Ecto neural progenitor cell (in vitro differentiated cells): ENCODE measurements around the gene MYBPHL.
A peak's percentile ranks its signal among the peaks of the same experiment; 100 is the strongest.
"Not testable (repeated sequence)": the region's sequence is repeated elsewhere in the genome, so short reads cannot be mapped to it uniquely, and the experiment has no call there.

Experiments
- DNase-seq: peaks from one replicate; pipeline ENCODE4 v3.0.0-alpha.2; 2018; ENCODE audit warnings: low spot score

MYBPHL gene

DNA sequence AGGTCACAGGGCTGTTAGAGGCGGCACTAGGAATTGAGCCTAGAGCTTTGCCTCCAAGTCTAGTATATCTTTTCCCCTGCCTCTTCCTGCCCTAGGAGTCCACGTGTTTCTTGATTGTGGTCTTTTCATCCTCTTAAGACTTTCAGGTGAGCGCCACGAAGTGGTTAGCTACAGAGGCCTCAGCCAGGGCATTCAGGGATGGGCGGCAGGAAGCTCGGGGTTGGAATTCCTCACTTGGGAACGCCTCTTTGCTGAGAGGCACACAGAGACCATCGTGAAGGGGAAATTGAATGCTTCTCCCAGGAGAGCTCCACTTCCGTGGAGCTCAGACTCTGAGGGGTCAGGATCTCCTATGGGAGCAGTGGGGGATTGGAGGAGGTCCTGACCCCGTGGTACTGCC is 820 bp downstream of the MYBPHL start:
- not testable (repeated sequence) for DNase-seq

DNA sequence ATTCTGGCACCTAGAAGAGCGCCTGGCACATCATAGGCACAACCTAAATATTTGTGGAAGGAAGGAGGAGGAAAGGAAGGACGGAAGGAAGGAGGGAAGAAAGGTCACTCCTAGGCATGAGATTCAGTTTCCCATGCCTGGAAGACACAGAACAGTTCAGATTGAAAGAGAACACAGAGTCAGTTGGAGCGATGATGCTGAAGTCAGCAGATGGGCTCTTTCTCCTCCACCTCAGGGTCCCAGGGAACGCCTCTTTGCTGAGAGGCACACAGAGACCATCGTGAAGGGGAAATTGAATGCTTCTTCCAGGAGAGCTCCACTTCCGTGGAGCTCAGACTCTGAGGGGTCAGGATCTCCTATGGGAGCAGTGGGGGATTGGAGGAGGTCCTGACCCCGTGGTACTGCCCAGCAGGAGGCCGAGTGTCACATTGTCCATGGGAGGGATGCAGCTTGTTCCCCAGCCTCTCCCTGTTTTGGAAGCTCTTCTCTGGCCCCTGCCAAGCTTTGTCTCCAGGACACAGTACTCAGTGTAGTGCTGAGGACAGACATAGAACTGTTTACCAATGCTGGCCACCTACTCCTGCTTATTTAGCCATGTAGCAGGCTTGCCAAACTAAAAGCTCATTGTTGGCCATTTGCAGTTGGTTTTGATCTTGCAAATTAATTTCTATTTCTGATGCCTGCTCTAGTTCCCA is 2.4 kb downstream of the MYBPHL start:
- DNase-seq: no peak

GRCh38 chr1:109301874-109302273 is 4.9 kb downstream of the MYBPHL start:
- DNase-seq: no peak

GRCh38 chr1:109300650-109301151 is 6.1 kb downstream of the MYBPHL start:
- no peak for DNase-seq

DNA sequence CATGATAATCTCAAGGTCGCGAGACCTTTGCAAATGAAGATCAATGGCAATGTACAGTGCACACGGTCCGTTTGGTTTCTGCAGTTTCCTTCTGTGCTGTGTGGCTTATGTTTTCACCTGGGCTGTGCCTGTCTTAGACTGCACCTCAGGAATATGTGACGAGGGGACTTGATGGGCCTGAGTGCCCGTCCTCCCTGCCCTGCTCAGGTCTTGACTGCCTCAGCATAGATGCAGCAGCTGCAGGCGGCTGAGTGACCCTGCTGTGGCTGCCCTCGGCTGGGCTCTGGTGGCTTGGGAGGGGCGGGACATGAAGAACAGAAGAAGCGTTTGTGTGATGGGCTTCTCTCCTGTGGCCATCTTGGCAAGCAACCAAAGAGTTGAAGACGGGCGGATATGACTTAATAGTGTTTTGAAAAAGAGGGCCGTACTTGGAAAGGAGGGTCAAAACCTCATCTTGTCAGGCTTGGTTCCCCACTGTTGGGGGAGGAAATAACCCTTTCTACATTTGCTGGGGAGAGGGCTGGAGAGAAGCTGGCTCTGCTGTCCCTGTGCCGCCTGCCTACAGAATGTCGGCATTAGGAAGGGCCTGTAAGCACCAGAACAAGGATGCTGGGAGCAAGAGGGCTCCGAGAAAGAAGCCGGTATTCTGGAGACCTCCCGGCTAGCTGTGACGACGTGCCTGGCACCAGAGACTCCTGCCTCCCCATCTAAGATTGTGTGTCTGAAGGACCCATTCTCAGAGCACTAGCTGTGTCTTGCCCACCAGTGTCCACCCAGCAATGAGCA is 7.1 kb downstream of the MYBPHL start:
- no peak for DNase-seq

GRCh38 chr1:109298666-109299557 is 7.9 kb downstream of the MYBPHL start:
- DNase-seq: no peak

DNA sequence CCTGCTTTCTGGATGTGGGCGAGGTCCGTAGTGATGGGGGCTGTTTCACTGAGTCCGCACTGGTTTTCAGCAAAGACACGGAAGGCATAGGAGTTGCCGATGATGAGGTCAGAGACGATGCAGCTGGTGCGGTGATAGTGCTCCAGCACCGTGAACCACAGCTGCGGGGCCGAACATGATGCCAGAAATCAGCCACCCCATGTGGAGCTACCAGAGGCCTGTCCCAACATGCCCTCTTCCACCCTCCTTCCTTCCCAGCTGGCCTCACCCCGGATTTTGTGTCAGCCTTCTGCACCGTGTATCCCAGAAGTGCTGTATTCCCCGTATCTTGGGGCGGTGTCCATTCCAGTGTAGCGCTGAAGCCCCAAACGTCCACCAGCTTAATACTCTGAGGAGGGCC is 10.0 kb downstream of the MYBPHL start:
- DNase-seq: no peak

- no peak for DNase-seq
Observed at GRCh38 chr1:109295712-109296415, 10.9 kb downstream of the MYBPHL start.

- DNase-seq: no peak
Observed at GRCh38 chr1:109294481-109294880, 12.3 kb downstream of the MYBPHL start.

DNA sequence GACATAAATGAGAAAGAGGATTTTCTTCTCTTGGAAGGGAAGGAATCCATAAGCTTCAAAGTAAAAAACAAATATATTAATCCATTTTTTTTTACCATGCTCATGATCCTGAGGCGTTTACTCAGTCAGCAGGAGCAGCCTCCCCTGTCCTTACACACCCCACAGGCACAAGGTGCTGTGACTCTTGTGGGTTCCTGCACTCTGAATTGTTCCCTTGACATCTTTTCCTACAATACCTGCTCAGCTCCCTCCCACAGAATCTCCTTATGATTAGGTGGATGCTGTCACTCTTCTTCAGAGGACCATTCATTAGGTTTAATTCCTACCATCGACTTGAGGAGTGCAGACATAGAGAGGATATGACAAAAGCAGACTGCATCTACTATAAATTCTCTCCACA is 13.8 kb downstream of the MYBPHL start:
- DNase-seq: no peak

- no peak for DNase-seq
Observed at GRCh38 chr1:109292364-109292763, 14.4 kb downstream of the MYBPHL start.

- no peak for DNase-seq
Observed at GRCh38 chr1:109290998-109291397, 15.8 kb downstream of the MYBPHL start.

- no peak for DNase-seq
Observed at GRCh38 chr1:109290137-109290536, 16.7 kb downstream of the MYBPHL start.

DNA sequence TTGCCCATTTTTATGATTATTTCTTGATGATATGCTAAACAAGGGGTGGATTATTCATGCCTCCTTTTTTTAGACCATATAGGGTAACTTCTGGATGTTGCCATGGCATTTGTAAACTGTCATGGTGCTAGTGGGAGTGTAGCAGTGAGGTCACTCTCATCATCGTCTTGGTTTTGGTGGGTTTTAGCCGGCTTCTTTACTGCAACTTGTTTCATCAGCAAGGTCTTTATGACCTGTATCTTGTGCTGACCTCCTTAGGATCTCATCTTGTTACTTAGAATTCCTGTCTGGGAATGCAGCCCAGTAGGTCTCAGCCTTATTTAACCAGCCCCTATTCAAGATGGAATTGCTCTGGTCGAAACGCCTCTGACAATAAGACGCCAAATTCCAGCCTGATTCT is 20.0 kb downstream of the MYBPHL start:
- not testable (repeated sequence) for DNase-seq

GRCh38 chr1:109283748-109284600 is 22.8 kb downstream of the MYBPHL start:
- DNase-seq: no peak

DNA sequence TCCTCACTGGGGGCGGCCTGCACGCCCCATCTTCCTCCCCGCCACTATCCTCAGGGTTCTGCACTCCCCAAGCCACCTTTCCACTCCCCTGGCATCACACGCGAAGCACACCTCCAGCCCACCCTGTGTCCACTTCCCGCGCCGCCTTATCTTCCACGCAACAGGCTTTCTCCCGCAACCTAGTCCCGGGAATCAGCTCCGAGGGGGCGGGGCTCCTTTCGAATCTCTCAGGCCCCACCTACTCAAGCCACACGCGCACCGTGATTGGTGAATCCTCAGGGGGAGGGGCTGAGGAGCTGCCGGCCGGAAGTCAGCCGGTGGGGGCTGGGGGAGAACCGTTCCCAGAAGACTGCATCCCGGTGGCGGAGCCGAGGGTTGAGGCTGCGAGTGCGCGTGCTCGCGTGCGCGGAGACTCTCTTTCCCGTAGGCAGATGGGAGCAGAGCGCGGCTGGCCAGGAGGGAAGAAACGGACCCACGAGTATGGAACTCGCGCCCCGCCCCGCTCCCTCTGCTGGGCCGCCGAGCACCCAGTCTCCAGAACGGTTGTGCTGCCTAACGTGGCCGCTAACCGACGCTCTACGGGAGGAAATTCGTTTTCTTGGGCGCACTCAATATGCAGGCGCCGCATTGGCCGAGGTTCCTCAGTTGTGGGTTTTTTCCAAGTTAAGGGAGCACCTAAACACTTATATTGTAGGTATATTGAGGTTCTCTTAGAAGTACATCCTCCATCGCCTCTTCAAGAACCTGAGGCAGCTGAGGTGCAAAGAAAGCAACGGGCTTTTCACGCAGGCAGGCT is 23.7 kb downstream of the MYBPHL start, which contains the start of gene PSRC1:
Gene PSRC1 (minus strand): TSS at position 194 of the 796 bp plus-strand sequence.
- peak; percentile 96 for DNase-seq

DNA sequence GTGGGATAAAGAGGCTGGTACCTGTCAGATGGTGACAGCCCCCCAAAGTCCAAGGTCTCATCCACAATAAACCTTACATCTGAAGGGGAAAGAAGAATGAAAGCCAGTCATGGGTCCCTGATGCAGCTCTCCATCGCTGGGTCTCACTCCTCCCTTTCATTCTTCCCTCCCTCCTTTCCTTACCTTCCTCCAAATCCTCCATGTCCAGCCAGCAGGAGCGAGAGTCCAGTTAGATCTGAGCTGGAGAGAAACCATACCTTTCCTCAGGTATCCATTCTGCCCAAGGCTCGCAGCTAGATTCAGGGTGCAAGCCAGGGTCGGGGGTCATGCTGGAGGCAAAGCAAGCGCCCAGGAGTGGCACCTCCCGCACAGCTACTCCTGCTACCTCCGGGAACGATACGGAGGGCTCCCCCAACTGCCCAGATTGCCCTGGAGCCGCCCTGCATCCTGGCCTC is 24.3 kb downstream of the MYBPHL start:
- DNase-seq: no peak

DNA sequence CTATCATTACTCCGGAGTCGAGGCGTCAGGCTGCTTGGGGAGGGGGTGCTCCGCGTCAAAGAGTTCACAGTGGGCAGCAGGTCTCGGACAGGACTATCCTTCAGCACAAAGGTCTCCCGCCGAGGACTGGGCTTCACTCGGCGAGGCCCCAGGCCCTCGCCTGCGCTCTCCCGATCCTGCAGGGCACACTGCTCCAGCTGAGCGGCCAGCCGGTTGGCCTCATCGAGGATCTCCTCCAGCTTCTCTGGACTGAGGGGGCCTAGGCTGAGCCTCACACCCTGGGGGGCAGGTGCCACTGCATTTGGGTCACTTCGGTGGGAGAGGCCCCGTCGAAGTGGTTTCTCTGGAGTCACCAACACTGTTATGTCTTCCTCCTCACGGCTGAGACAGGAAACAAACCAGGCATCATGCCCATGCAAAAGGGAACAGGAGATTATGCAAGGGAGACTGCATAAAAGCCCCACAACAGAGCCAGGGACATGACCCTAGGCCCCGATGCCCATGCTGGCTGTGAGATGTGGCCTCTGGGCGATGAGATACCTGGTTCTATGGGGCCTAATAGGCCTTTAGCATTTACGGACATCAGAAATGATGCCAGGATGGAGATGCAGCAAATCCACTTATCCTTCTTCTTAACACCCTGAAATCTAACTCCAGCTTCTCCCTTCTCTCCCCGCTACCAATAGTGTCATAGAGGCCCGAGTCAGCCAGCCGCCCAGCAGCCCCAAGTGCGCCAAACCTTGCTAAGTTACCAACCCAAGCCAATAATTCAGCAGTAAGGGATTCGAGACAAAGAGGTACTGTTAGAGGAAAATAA is 24.9 kb downstream of the MYBPHL start:
- DNase-seq: no peak

GRCh38 chr1:109280862-109281261 is 25.9 kb downstream of the MYBPHL start:
- DNase-seq: no peak
